ENCODE results near the gene AUP1. TPM values are rescaled to one million over a fixed set of nuclear protein-coding genes. Genes with fewer than 3 reads are reported as not detected.

Gene AUP1
- total and polyA plus RNA-seq, 2 of the 4 experiments (the other 2 are of a cell fraction): 47.5 to 100.0 TPM

- no peak for TF ChIP-seq MAZ (IDR thresholded peaks at IDR 0.05; ENCODE audit: borderline replicate concordance, low read depth, low read length)
- no peak for TF ChIP-seq USF2 (IDR thresholded peaks at IDR 0.05; ENCODE audit: low read depth, low read length)
- no peak for TF ChIP-seq RAD21 (IDR thresholded peaks at IDR 0.05; ENCODE audit: low read length)
- TF ChIP-seq RCOR1 (IDR thresholded peaks at IDR 0.05; ENCODE audit: insufficient replicate concordance, low read length): no peak
- no peak for TF ChIP-seq MAFK (IDR thresholded peaks at IDR 0.05; ENCODE audit: low read depth, low read length)
Observed at GRCh38 chr2:74511104-74511989, 18.2 kb downstream of the AUP1 start (continued).

Data from IMR-90 (cell line).